Kasumi-1 (cell line): Measurements from ENCODE around the gene EPHA4.

ENCODE experiments used
- DNase-seq, 2 experiments: peaks; one replicate each; lab custom pipeline; 2025; lab: John Stamatoyannopoulos, UW

EPHA4 gene

GRCh38 chr2:221439761-221440479 lies 132.2 kb downstream of the EPHA4 start:
- DNase-seq: no peak

GRCh38 chr2:221437056-221437455 lies 135.0 kb downstream of the EPHA4 start:
- no peak for DNase-seq

DNA sequence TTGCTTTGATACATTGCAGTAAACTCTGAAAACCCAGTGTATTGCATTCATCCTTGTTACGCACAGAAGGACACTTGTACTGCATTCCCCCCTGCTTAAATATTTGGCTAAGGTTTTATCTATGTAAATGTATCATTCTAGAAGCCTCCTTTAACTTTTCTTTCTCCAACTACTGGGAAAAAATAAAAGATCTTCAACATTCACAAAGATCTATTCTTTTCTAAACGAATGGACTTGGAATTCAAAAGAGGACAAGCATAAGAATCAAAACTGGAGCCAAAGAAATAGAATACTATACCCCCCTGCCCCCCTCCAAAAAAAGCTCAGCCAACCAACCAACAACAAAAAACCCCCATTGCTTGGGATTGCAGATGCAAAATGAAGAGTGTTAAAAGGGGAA lies 136.9 kb downstream of the EPHA4 start:
- no peak for DNase-seq

DNA sequence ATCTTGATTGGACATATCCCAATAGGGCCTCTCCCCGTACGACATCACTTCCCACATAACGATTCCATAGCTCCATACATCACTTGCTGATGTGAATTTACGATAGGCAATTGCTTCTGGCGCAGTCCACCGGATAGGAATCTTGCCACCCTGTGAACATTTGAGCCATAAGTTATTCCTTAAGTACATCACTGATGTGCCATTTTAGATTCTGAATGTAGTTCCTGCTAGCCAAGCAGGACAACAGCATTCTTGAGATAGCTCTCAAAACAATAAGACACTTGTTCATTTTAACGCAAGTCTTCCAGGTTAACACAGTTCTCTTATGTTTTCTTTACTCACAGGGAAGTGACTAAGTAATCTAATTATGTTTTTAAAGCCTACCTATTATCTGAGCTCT lies 138.0 kb downstream of the EPHA4 start:
- DNase-seq: no peak

GRCh38 chr2:221431477-221431876 lies 140.6 kb downstream of the EPHA4 start:
- no peak for DNase-seq

GRCh38 chr2:221429741-221430491 lies 142.2 kb downstream of the EPHA4 start:
- DNase-seq: no peak

DNA sequence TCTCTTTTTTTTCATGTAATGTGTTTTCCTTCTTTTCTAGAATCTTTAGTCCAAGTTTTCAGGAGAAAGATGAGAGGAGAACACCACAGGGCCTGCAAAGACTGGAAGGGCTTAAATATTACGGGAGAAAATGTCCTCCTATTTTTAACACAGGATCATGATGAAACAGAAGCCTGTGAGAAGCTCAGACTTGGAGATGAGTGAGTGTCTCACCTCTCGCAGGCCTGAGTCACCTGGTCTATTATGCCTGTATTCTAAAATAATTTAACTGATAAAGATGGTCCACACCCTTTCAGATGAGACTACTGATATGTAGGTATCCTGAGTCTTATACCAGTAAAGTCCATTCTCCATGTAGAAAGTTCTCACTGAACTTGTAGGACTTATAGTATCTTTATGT lies 143.2 kb downstream of the EPHA4 start:
- DNase-seq: no peak

DNA sequence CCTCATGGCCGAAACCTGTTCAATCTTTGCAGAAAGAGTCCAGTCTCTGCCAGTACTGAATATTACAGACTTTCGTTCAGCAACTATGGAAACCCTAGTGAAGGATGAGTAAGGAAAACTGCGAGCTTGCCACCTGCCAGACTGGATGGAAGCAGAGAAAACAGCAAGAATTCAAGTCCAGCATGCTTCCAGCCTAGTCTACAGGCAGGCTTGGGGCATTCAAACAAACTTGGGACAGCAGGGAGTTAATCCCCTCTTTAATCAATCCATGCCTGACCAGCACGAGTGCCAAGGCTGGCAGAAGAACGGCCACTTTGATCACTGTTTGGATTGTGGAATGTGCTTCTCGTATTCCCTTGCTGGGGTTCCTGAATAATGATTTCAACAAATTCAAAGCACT lies 145.2 kb downstream of the EPHA4 start:
- DNase-seq: no peak

GRCh38 chr2:221425891-221426290 lies 146.2 kb downstream of the EPHA4 start:
- DNase-seq: no peak

- DNase-seq: no peak
Measured at GRCh38 chr2:221425353-221425752, 146.8 kb downstream of the EPHA4 start.

- DNase-seq: no peak
Measured at GRCh38 chr2:221423210-221423804, 148.8 kb downstream of the EPHA4 start.

GRCh38 chr2:221422516-221423209 lies 149.4 kb downstream of the EPHA4 start:
- DNase-seq: no peak

DNA sequence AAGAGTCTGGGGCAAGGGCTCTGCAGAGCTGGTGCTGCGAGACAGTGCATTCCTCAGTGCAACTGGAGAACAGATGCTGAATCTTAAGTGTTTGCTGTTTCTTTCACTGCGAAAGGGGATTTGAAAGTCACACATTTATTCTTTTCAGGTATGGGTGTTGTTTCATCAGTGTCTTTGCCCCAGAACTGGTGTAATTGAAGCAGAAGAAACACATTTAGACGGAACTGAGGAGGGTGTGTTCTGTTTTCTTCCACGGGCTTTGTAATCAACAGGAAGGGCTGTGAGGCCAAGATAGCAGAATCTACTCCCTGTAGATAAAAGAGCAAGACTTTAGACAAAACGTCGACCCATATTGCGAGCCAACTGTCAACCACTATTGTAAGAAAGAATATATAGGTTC lies 151.9 kb downstream of the EPHA4 start:
- no peak for DNase-seq

GRCh38 chr2:221415789-221416188 lies 156.3 kb downstream of the EPHA4 start:
- no peak for DNase-seq

GRCh38 chr2:221412978-221413377 lies 159.1 kb downstream of the EPHA4 start:
- no peak for DNase-seq

DNA sequence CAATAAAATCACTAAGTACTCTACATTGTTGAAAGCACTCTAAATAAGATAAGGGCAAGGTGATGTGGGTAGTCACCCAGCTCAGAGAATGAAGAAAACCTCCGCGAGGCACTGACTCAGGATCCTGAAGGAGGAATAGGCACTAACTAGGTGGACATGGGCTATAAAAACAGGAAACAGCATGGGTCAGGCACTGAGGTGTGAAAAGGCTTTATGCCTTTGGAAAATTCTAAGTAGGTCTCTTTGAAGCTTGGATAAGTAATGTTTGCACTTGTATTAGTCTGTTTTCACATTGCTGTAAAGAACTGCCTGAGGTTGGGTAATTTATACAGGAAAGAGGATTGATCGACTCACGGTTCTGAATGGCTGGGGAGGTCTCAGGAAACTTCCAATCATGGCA lies 161.6 kb downstream of the EPHA4 start:
- DNase-seq: no peak

- no peak for DNase-seq
Measured at GRCh38 chr2:221407765-221408164, 164.3 kb downstream of the EPHA4 start.

- no peak for DNase-seq
Measured at GRCh38 chr2:221405521-221405920, 166.6 kb downstream of the EPHA4 start.

DNA sequence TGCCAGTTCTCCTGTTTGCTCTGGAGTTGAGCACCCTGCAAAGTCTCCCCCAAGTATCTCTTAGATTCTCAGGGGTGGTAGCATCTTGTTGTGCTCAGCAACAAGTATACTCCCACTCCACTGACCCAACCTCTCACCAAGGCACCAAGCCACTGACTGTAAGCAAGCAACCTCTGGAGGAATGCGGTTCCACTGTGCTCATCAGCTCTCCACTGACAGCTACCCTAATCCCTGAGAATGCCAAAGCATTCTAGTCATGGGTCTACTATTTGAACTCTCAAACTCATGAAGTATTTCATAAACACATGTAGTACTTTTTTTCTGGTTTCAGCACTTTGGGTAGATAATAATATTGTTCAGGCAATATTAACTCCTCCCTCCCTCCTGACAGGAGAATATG lies 170.0 kb downstream of the EPHA4 start:
- no peak for DNase-seq

DNA sequence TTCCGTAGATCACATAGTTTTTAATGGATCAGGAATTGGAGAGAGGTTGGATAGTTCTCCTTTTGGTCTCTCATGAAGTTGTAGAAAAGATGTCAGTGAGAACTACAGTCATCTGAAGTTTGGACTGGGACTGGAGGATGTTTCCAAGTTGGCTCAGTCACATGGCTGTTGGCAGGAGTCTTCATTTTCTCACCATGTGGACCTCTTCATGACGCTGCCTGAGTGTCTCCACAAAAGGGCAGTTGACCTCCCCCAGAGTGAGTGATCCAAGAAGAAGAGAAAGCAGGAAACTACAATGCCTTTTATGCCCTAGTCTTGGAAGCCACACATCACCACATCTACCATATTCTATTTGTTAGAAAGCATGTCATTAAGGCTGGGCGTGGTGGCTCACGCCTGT lies 171.7 kb downstream of the EPHA4 start:
- no peak for DNase-seq

DNA sequence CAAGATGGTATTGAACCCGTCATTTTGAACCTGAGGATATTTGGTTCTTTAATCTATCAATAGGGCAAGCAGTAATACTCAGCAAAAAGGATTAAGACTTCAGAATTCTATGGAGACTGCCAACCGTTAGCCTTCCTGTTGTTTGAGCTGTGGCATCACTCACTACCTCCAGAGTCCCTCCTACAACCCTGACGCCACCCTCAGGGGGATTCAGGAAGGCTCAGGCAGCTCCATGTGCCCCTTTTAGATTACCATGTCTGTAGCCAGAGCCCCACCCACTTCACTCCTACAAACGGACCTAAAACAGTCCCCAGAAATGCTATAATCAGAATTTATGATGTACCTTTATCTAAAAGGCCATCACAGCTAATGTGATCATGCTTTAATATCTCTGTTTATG lies 172.9 kb downstream of the EPHA4 start:
- no peak for DNase-seq

GRCh38 chr2:221397187-221397586 lies 174.9 kb downstream of the EPHA4 start:
- DNase-seq: no peak
